WTC11 (cell line): ENCODE results near the gene MYL6B. TPM values are rescaled to one million over a fixed set of nuclear protein-coding genes. Genes with fewer than 3 reads are reported as not detected.

Source experiments
- ATAC-seq: fragments of 200-7000 bp; cut with Tn5 transposase; 2 replicates; pipeline ENCODE4 v1.10.0; 2021; ENCODE audit warnings: mild to moderate bottlenecking, moderate library complexity
- CTCF ChIA-PET: fragments of 300-600 bp; sonication (Branson Sonifier 250); formaldehyde crosslinking; loops from one replicate; lab custom pipeline; 2021; ENCODE audit warnings: antibody characterized with exemption; lab: Charles Lee
- POLR2A ChIA-PET: fragments of 350-600 bp; sonication (Branson Sonifier 250); formaldehyde crosslinking; loops from one replicate; lab custom pipeline; 2021; ENCODE audit warnings: antibody characterized with exemption; lab: Charles Lee
- DNase-seq: peaks from one replicate; pipeline ENCODE4 v3.0.0; 2021; ENCODE audit warnings: low spot score
- H3K27ac Mint-ChIP-seq: 2 replicates; pipeline ENCODE4 v1.8.0; 2021; ENCODE audit warnings: mixed read lengths
- H3K27me3 Mint-ChIP-seq: 2 replicates; pipeline ENCODE4 v1.8.0; 2021; ENCODE audit warnings: low read depth, mild to moderate bottlenecking, moderate library complexity, mixed read lengths
- H3K36me3 Mint-ChIP-seq: 2 replicates; pipeline ENCODE4 v1.8.0; 2021; ENCODE audit warnings: mixed read lengths
- H3K4me1 Mint-ChIP-seq: 2 replicates; pipeline ENCODE4 v1.8.0; 2022; ENCODE audit warnings: mixed read lengths
- H3K4me3 Mint-ChIP-seq: 2 replicates; pipeline ENCODE4 v1.8.0; 2021; ENCODE audit warnings: mild to moderate bottlenecking, moderate library complexity, mixed read lengths
- H3K9me3 Mint-ChIP-seq: 2 replicates; pipeline ENCODE4 v1.8.0; 2021; ENCODE audit warnings: mixed read lengths
- AFF4 ChIP-seq: sonication (generic); formaldehyde crosslinking; IDR thresholded peaks from 2 replicates; pipeline ENCODE4 v1.8.1; 2023; ENCODE audit warnings: mild to moderate bottlenecking, missing genetic modification reagents, borderline replicate concordance
- ATF3 ChIP-seq: sonication (generic); formaldehyde crosslinking; conservative IDR thresholded peaks from 2 replicates; pipeline ENCODE4 v1.8.1; 2022; ENCODE audit warnings: mild to moderate bottlenecking, missing genetic modification reagents
- ELF4 ChIP-seq: sonication (generic); formaldehyde crosslinking; IDR thresholded peaks from 2 replicates; pipeline ENCODE4 v1.8.1; 2022; ENCODE audit warnings: low read depth, mild to moderate bottlenecking, moderate library complexity, missing genetic modification reagents
- ETV6 ChIP-seq: sonication (generic); formaldehyde crosslinking; IDR thresholded peaks from 2 replicates; pipeline ENCODE4 v1.8.1; 2022; ENCODE audit warnings: mild to moderate bottlenecking, missing genetic modification reagents
- IRF2 ChIP-seq: sonication (generic); formaldehyde crosslinking; IDR thresholded peaks from 2 replicates; pipeline ENCODE4 v1.8.0; 2022; ENCODE audit warnings: low read depth, missing genetic modification reagents, borderline replicate concordance
- JUN ChIP-seq: sonication (generic); formaldehyde crosslinking; IDR thresholded peaks from 2 replicates; pipeline ENCODE4 v1.8.0; 2023; ENCODE audit warnings: mild to moderate bottlenecking, missing genetic modification reagents
- KAT7 ChIP-seq: sonication (generic); formaldehyde crosslinking; IDR thresholded peaks from 2 replicates; pipeline ENCODE4 v1.8.1; 2023; ENCODE audit warnings: missing genetic modification reagents, mild to moderate bottlenecking, borderline replicate concordance
- MXD4 ChIP-seq: fragments of 250-450 bp; sonication (Bioruptor Pico); IDR thresholded peaks from 2 replicates; pipeline ENCODE4 v1.8.0; 2021; ENCODE audit warnings: mild to moderate bottlenecking, moderate library complexity, borderline replicate concordance
- MYBL2 ChIP-seq: sonication (generic); formaldehyde crosslinking; IDR thresholded peaks from 2 replicates; pipeline ENCODE4 v1.8.1; 2023; ENCODE audit warnings: mild to moderate bottlenecking, moderate library complexity, missing genetic modification reagents
- OVOL2 ChIP-seq: fragments of 250-450 bp; sonication (Bioruptor Pico); IDR thresholded peaks from 2 replicates; pipeline ENCODE4 v1.9.0; 2021; ENCODE audit warnings: mild to moderate bottlenecking, borderline replicate concordance
- STAT6 ChIP-seq: sonication (generic); formaldehyde crosslinking; conservative IDR thresholded peaks from 2 replicates; pipeline ENCODE4 v1.8.1; 2023; ENCODE audit warnings: mild to moderate bottlenecking, low read depth, missing genetic modification reagents, moderate library complexity
- TEAD1 ChIP-seq: sonication (generic); formaldehyde crosslinking; IDR thresholded peaks from 2 replicates; pipeline ENCODE4 v1.8.0; 2022; ENCODE audit warnings: mild to moderate bottlenecking, missing genetic modification reagents
- ZNF317 ChIP-seq: sonication (generic); formaldehyde crosslinking; IDR thresholded peaks from 2 replicates; pipeline ENCODE4 v1.8.1; 2023; ENCODE audit warnings: low read depth, mild to moderate bottlenecking, moderate library complexity, missing genetic modification reagents, borderline replicate concordance
- ZNF671 ChIP-seq: fragments of 250-450 bp; sonication (Bioruptor Pico); IDR thresholded peaks from 2 replicates; pipeline ENCODE4 v1.8.0; 2021; ENCODE audit warnings: mild to moderate bottlenecking
- total RNA-seq: library from RNA; stranded (reverse); gene quantifications from 3 replicates; pipeline ENCODE4 v1.2.3, GENCODE V29; 2021
- TF ChIP-seq, protein P1 (sequence below): fragments of 250-450 bp; sonication (Bioruptor Pico); IDR thresholded peaks from 2 replicates; pipeline ENCODE4 v1.9.0; 2021; ENCODE audit warnings: mild to moderate bottlenecking, borderline replicate concordance
- TF ChIP-seq, protein P2 (sequence below): sonication (generic); formaldehyde crosslinking; IDR thresholded peaks from 2 replicates; pipeline ENCODE4 v1.8.0; 2022; ENCODE audit warnings: mild to moderate bottlenecking, missing genetic modification reagents
- TF ChIP-seq, protein P3 (sequence below): sonication (generic); formaldehyde crosslinking; IDR thresholded peaks from 2 replicates; pipeline ENCODE4 v1.8.0; 2023; ENCODE audit warnings: mild to moderate bottlenecking, missing genetic modification reagents
- TF ChIP-seq, protein P4 (sequence below): sonication (generic); formaldehyde crosslinking; IDR thresholded peaks from 2 replicates; pipeline ENCODE4 v1.8.1; 2022; ENCODE audit warnings: low read depth, missing genetic modification reagents, borderline replicate concordance

MYL6B gene
- total RNA-seq, 1 experiment from 2014 or later: 173 TPM

- H3K36me3 Mint-ChIP-seq: peaks cover 89% of the 10 kb centered on the region
- POLR2A ChIA-PET: interaction anchor here (1.6 kb wide), 1 partner anchor 9 kb away, joined by 9 read pairs; no protein-coding TSS in a partner anchor
- DNase-seq (no peak), ATAC-seq (no peak)
- no peaks in the 10 kb centered on the region for H3K4me1 Mint-ChIP-seq
- CTCF ChIA-PET: no interaction called here
- no peak overlapping the region for H3K27ac Mint-ChIP-seq
- H3K27me3 Mint-ChIP-seq: no peaks in the 10 kb centered on the region
- no peak overlapping the region for H3K4me3 Mint-ChIP-seq
- no peaks in the 10 kb centered on the region for H3K9me3 Mint-ChIP-seq
- TF ChIP-seq ZNF671 (CRISPR knock-in tag) (no peak), IRF2 (CRISPR knock-in tag) (no peak), AFF4 (CRISPR knock-in tag) (no peak), OVOL2 (CRISPR knock-in tag) (no peak), ATF3 (CRISPR knock-in tag) (no peak), TEAD1 (CRISPR knock-in tag) (no peak), MYBL2 (CRISPR knock-in tag) (no peak), ETV6 (CRISPR knock-in tag) (no peak), JUN (CRISPR knock-in tag) (no peak), STAT6 (no peak), KAT7 (CRISPR knock-in tag) (no peak), MXD4 (CRISPR knock-in tag) (no peak), ZNF317 (CRISPR knock-in tag) (no peak), ELF4 (no peak)
- TF ChIP-seq, protein P1, sequence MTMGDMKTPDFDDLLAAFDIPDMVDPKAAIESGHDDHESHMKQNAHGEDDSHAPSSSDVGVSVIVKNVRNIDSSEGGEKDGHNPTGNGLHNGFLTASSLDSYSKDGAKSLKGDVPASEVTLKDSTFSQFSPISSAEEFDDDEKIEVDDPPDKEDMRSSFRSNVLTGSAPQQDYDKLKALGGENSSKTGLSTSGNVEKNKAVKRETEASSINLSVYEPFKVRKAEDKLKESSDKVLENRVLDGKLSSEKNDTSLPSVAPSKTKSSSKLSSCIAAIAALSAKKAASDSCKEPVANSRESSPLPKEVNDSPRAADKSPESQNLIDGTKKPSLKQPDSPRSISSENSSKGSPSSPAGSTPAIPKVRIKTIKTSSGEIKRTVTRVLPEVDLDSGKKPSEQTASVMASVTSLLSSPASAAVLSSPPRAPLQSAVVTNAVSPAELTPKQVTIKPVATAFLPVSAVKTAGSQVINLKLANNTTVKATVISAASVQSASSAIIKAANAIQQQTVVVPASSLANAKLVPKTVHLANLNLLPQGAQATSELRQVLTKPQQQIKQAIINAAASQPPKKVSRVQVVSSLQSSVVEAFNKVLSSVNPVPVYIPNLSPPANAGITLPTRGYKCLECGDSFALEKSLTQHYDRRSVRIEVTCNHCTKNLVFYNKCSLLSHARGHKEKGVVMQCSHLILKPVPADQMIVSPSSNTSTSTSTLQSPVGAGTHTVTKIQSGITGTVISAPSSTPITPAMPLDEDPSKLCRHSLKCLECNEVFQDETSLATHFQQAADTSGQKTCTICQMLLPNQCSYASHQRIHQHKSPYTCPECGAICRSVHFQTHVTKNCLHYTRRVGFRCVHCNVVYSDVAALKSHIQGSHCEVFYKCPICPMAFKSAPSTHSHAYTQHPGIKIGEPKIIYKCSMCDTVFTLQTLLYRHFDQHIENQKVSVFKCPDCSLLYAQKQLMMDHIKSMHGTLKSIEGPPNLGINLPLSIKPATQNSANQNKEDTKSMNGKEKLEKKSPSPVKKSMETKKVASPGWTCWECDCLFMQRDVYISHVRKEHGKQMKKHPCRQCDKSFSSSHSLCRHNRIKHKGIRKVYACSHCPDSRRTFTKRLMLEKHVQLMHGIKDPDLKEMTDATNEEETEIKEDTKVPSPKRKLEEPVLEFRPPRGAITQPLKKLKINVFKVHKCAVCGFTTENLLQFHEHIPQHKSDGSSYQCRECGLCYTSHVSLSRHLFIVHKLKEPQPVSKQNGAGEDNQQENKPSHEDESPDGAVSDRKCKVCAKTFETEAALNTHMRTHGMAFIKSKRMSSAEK: no peak
- TF ChIP-seq, protein P2, sequence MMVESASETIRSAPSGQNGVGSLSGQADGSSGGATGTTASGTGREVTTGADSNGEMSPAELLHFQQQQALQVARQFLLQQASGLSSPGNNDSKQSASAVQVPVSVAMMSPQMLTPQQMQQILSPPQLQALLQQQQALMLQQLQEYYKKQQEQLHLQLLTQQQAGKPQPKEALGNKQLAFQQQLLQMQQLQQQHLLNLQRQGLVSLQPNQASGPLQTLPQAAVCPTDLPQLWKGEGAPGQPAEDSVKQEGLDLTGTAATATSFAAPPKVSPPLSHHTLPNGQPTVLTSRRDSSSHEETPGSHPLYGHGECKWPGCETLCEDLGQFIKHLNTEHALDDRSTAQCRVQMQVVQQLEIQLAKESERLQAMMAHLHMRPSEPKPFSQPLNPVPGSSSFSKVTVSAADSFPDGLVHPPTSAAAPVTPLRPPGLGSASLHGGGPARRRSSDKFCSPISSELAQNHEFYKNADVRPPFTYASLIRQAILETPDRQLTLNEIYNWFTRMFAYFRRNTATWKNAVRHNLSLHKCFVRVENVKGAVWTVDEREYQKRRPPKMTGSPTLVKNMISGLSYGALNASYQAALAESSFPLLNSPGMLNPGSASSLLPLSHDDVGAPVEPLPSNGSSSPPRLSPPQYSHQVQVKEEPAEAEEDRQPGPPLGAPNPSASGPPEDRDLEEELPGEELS: no peak
- TF ChIP-seq, protein P3, sequence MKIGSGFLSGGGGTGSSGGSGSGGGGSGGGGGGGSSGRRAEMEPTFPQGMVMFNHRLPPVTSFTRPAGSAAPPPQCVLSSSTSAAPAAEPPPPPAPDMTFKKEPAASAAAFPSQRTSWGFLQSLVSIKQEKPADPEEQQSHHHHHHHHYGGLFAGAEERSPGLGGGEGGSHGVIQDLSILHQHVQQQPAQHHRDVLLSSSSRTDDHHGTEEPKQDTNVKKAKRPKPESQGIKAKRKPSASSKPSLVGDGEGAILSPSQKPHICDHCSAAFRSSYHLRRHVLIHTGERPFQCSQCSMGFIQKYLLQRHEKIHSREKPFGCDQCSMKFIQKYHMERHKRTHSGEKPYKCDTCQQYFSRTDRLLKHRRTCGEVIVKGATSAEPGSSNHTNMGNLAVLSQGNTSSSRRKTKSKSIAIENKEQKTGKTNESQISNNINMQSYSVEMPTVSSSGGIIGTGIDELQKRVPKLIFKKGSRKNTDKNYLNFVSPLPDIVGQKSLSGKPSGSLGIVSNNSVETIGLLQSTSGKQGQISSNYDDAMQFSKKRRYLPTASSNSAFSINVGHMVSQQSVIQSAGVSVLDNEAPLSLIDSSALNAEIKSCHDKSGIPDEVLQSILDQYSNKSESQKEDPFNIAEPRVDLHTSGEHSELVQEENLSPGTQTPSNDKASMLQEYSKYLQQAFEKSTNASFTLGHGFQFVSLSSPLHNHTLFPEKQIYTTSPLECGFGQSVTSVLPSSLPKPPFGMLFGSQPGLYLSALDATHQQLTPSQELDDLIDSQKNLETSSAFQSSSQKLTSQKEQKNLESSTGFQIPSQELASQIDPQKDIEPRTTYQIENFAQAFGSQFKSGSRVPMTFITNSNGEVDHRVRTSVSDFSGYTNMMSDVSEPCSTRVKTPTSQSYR (CRISPR knock-in tag): no peak
- TF ChIP-seq, protein P4, sequence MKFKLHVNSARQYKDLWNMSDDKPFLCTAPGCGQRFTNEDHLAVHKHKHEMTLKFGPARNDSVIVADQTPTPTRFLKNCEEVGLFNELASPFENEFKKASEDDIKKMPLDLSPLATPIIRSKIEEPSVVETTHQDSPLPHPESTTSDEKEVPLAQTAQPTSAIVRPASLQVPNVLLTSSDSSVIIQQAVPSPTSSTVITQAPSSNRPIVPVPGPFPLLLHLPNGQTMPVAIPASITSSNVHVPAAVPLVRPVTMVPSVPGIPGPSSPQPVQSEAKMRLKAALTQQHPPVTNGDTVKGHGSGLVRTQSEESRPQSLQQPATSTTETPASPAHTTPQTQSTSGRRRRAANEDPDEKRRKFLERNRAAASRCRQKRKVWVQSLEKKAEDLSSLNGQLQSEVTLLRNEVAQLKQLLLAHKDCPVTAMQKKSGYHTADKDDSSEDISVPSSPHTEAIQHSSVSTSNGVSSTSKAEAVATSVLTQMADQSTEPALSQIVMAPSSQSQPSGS (CRISPR knock-in tag): no peak
These were observed 20.5 kb downstream of the MYL6B start for GRCh38 chr12:56172839-56173238.
